HepG2 (cell line): ENCODE results near the gene RUVBL1. TPM values are rescaled to one million over a fixed set of nuclear protein-coding genes. Genes with fewer than 3 reads are reported as not detected.
A peak's percentile ranks its signal among the peaks of the same experiment; 100 is the strongest.

Source experiments
- AGO1 ChIP-seq: fragments of 200-400 bp; formaldehyde crosslinking; IDR thresholded peaks from 2 replicates; pipeline ENCODE4 v1.6.1; 2017; ENCODE audit warnings: mild to moderate bottlenecking, low read depth, low read length, moderate library complexity; ENCODE audit not compliant: poor library complexity, severe bottlenecking
- ATM ChIP-seq: fragments of 450-650 bp; IDR thresholded peaks from 2 replicates; pipeline ENCODE4 v1.7.1; 2017; ENCODE audit warnings: mild to moderate bottlenecking, borderline replicate concordance
- CEBPB ChIP-seq: IDR thresholded peaks from 2 replicates; pipeline ENCODE4 v1.6.1; 2011; ENCODE audit warnings: low read depth, low read length, improper control_type of control experiment, borderline replicate concordance
- CEBPG ChIP-seq: IDR thresholded peaks from 2 replicates; pipeline ENCODE4 v1.6.1; 2016
- HMG20B ChIP-seq: conservative IDR thresholded peaks from 2 replicates; pipeline ENCODE4 v1.6.1; 2016; ENCODE audit warnings: missing genetic modification reagents, missing compliant biosample characterization
- HNRNPK ChIP-seq: fragments of 200-400 bp; formaldehyde crosslinking; IDR thresholded peaks from 2 replicates; pipeline ENCODE4 v1.6.1; 2018; ENCODE audit warnings: low read length, low read depth, moderate library complexity, mild to moderate bottlenecking; ENCODE audit not compliant: poor library complexity, severe bottlenecking
- HOXD1 ChIP-seq: sonication (generic); formaldehyde crosslinking; IDR thresholded peaks from 2 replicates; pipeline ENCODE4 v1.5.0; 2020; ENCODE audit warnings: missing genetic modification reagents
- MYC ChIP-seq: sonication (generic); formaldehyde crosslinking; IDR thresholded peaks from 2 replicates; pipeline ENCODE4 v1.9.0; 2021; ENCODE audit warnings: missing genetic modification reagents, borderline replicate concordance
- RBM22 ChIP-seq: fragments of 200-400 bp; formaldehyde crosslinking; optimal IDR thresholded peaks from 2 replicates; pipeline ENCODE3; 2017; ENCODE audit warnings: mild to moderate bottlenecking, low read length, moderate library complexity
- SIN3B ChIP-seq: fragments of 150-350 bp; IDR thresholded peaks from 2 replicates; pipeline ENCODE4 v1.6.1; 2014; ENCODE audit warnings: low read length
- YY1 ChIP-seq: IDR thresholded peaks from 2 replicates; pipeline ENCODE4 v1.6.1; 2011; ENCODE audit warnings: low read length, low read depth, moderate library complexity, mild to moderate bottlenecking; ENCODE audit not compliant: insufficient read depth, insufficient replicate concordance
- ZNF383 ChIP-seq: sonication (generic); formaldehyde crosslinking; IDR thresholded peaks from 2 replicates; pipeline ENCODE4 v1.4.0; 2020; ENCODE audit warnings: missing genetic modification reagents, mild to moderate bottlenecking, borderline replicate concordance
- ZNF619 ChIP-seq: sonication (generic); formaldehyde crosslinking; IDR thresholded peaks from 2 replicates; pipeline ENCODE4 v1.4.0; 2020; ENCODE audit warnings: mild to moderate bottlenecking, missing genetic modification reagents
- ZNF660 ChIP-seq: sonication (generic); formaldehyde crosslinking; IDR thresholded peaks from 2 replicates; pipeline ENCODE4 v1.5.1; 2020; ENCODE audit warnings: mild to moderate bottlenecking, low read depth, missing genetic modification reagents, borderline replicate concordance
- ZNF879 ChIP-seq: sonication (generic); formaldehyde crosslinking; IDR thresholded peaks from 2 replicates; pipeline ENCODE4 v1.8.1; 2023; ENCODE audit warnings: missing genetic modification reagents
- ZZZ3 ChIP-seq: sonication (generic); formaldehyde crosslinking; IDR thresholded peaks from 2 replicates; pipeline ENCODE4 v1.4.0; 2020; ENCODE audit warnings: missing genetic modification reagents, mild to moderate bottlenecking, borderline replicate concordance
- polyA plus RNA-seq, 8 experiments: library from polyadenylated mRNA; depleted of rRNA in 3 of 8; stranded (reverse) in 7 of 8; unstranded in 1 of 8; fragments of >200 nt; fragmentation: Illumina TruSeq in 4 of 8; extraction: Trizol in 4 of 8; gene quantifications; 2 replicates each; pipeline versions ENCODE4 v1.2.1 to v1.2.3, GENCODE V29; 2011 to 2016; ENCODE audit warnings: low read depth in 4 of 8, missing spikeins in 1 of 8, mixed read lengths in 1 of 8; ENCODE audit not compliant: insufficient read depth in 1 of 8
- total RNA-seq, 5 experiments: library from RNA; depleted of rRNA; stranded (reverse); fragments of >200 nt; fragmentation: Illumina TruSeq; extraction: Trizol; gene quantifications; 2 replicates each; pipeline ENCODE4 v1.2.3, GENCODE V29; 2016; ENCODE audit warnings: low read depth in 1 of 5
- TF ChIP-seq, protein P1 (sequence below): sonication (generic); formaldehyde crosslinking; IDR thresholded peaks from 2 replicates; pipeline ENCODE4 v1.4.0; 2020; ENCODE audit warnings: low read depth, missing genetic modification reagents
- TF ChIP-seq, protein P2 (sequence below): sonication (generic); formaldehyde crosslinking; IDR thresholded peaks from 2 replicates; pipeline ENCODE4 v1.4.0; 2020; ENCODE audit warnings: missing genetic modification reagents, mild to moderate bottlenecking, borderline replicate concordance

RUVBL1 gene
- total and polyA plus RNA-seq, 2 of the 13 experiments (the other 11 are each of a cell fraction or from before 2014, with no cell fraction given), result 32.7 to 86.3 TPM

DNA sequence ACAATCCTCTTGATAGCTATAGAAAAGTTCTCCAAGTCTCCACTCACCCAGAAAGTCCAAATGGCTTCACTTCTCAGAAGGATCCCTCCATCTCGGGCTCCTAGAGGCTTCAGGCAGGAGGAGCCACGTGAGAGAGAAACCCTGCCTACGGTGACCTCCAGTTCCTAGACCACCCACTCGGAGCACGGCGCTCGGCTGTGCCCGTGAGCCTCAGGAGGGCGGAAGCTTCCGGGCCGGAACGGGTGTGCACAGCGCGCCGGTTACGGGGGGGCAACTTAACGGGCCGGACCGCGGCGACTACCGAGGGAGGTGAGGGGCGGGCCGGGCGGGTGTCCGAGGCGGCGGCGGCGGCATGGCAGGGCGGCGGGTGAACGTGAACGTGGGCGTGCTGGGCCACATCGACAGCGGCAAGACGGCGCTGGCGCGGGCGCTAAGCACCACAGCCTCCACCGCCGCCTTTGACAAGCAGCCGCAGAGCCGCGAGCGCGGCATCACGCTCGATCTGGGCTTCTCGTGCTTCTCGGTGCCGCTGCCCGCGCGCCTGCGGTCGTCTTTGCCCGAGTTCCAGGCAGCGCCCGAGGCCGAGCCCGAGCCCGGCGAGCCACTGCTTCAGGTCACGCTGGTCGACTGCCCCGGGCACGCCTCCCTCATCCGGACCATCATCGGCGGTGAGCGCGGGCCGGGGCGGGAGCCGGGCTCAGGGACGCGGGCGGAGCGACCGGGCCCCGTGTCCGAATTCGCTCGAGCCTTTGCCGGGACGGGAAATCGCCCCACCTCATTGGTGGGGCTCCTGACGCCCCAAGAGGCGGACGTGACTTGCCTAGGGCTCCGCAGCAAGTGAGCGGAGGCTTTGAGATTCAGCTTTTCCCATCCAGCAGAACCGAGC, 29.8 kb upstream of the RUVBL1 start, which contains the start of gene EEFSEC (continued):
- TF ChIP-seq MYC (CRISPR knock-in tag) (peak; percentile 89; the same call in 1 of the 2 replicates), CEBPB (no peak), HOXD1 (CRISPR knock-in tag) (peak; percentile 69; the same call in 1 of the 2 replicates), HNRNPK (peak; percentile 31), ZZZ3 (no peak; the same call in 1 of the 2 replicates), ATM (no peak), HMG20B (CRISPR knock-in tag) (peak; percentile 37; the same call in 1 of the 2 replicates), SIN3B (peak; percentile 84), YY1 (peak; percentile 85), RBM22 (no peak), CEBPG (CRISPR knock-in tag) (peak; percentile 43), ZNF383 (CRISPR knock-in tag) (no peak), ZNF879 (CRISPR knock-in tag) (peak; percentile 97), AGO1 (no peak), ZNF660 (CRISPR knock-in tag) (no peak), ZNF619 (peak; percentile 73)
- TF ChIP-seq, protein P1, sequence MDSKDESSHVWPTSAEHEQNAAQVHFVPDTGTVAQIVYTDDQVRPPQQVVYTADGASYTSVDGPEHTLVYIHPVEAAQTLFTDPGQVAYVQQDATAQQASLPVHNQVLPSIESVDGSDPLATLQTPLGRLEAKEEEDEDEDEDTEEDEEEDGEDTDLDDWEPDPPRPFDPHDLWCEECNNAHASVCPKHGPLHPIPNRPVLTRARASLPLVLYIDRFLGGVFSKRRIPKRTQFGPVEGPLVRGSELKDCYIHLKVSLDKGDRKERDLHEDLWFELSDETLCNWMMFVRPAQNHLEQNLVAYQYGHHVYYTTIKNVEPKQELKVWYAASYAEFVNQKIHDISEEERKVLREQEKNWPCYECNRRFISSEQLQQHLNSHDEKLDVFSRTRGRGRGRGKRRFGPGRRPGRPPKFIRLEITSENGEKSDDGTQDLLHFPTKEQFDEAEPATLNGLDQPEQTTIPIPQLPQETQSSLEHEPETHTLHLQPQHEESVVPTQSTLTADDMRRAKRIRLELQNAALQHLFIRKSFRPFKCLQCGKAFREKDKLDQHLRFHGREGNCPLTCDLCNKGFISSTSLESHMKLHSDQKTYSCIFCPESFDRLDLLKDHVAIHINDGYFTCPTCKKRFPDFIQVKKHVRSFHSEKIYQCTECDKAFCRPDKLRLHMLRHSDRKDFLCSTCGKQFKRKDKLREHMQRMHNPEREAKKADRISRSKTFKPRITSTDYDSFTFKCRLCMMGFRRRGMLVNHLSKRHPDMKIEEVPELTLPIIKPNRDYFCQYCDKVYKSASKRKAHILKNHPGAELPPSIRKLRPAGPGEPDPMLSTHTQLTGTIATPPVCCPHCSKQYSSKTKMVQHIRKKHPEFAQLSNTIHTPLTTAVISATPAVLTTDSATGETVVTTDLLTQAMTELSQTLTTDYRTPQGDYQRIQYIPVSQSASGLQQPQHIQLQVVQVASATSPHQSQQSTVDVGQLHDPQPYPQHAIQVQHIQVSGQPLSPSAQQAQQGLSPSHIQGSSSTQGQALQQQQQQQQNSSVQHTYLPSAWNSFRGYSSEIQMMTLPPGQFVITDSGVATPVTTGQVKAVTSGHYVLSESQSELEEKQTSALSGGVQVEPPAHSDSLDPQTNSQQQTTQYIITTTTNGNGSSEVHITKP (CRISPR knock-in tag), result peak; percentile 57; the same call in 1 of the 2 replicates
- TF ChIP-seq, protein P2, sequence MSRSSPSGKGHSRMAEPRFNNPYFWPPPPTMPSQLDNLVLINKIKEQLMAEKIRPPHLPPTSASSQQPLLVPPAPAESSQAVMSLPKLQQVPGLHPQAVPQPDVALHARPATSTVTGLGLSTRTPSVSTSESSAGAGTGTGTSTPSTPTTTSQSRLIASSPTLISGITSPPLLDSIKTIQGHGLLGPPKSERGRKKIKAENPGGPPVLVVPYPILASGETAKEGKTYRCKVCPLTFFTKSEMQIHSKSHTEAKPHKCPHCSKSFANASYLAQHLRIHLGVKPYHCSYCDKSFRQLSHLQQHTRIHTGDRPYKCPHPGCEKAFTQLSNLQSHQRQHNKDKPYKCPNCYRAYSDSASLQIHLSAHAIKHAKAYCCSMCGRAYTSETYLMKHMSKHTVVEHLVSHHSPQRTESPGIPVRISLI (CRISPR knock-in tag), result peak; percentile 32; the same call in 1 of the 2 replicates
